Breast epithelium (tissue), 4 donors: ENCODE measurements around the gene C6orf141. TPM values are rescaled to one million over a fixed set of nuclear protein-coding genes. Genes with fewer than 3 reads are reported as not detected.

Experiments
- DNase-seq, 2 donors: peaks; one replicate each; pipeline ENCODE4 v3.0.0-alpha.2; 2019; ENCODE audit warnings: low spot score in 2 of 2
- H3K27ac ChIP-seq, 2 donors: fragments of 200-600 bp; sonication (generic) in 1 of 2; one replicate each; pipeline ENCODE4 v1.5.1; 2016 to 2019; ENCODE audit warnings: mild to moderate bottlenecking in 1 of 2
- H3K27me3 ChIP-seq, 2 donors: fragments of 200-600 bp; sonication (generic) in 1 of 2; one replicate each; pipeline versions ENCODE4 v1.5.1 to v1.6.0; 2017 to 2019; ENCODE audit warnings: control low read depth in 1 of 2, mild to moderate bottlenecking in 1 of 2
- H3K36me3 ChIP-seq: fragments of 200-600 bp; one replicate; pipeline ENCODE4 v1.5.1; 2019
- H3K4me1 ChIP-seq, 2 donors: fragments of 200-600 bp; sonication (generic); one replicate each; pipeline ENCODE4 v1.5.1; 2016 to 2019; ENCODE audit warnings: control low read depth in 1 of 2
- H3K4me3 ChIP-seq, 3 donors: fragments of 200-600 bp; sonication (generic); 1 replicate in 2 of 3; 2 replicates in 1 of 3; pipeline ENCODE4 v1.5.1; 2016 to 2019; ENCODE audit warnings: mild to moderate bottlenecking in 3 of 3, moderate library complexity in 2 of 3
- H3K9me3 ChIP-seq, 2 donors: fragments of 200-600 bp; sonication (generic) in 1 of 2; one replicate each; pipeline ENCODE4 v1.5.1; 2016 to 2019; ENCODE audit warnings: control low read depth in 1 of 2
- POLR2A ChIP-seq: fragments of 450-650 bp; IDR thresholded peaks from one replicate; pipeline ENCODE4 v1.6.1; 2016; ENCODE audit warnings: antibody characterized with exemption, mild to moderate bottlenecking, moderate library complexity
- POLR2AphosphoS5 ChIP-seq, 3 donors: sonication (generic); formaldehyde crosslinking; IDR thresholded peaks; one replicate each; pipeline ENCODE4 v1.6.1; 2017; ENCODE audit warnings: antibody characterized with exemption in 3 of 3
- intact Hi-C: fragments of 100-400 bp; cut with DNase I; formaldehyde crosslinking; loops from one replicate; pipeline ENCODE4 v1.15.1; 2023; ENCODE audit warnings: low total_unique reads
- total RNA-seq, 3 donors: library from RNA; depleted of rRNA; stranded (reverse); fragments of >200 nt; gene quantifications; one replicate each; pipeline ENCODE4 v1.1.0, GENCODE V29; 2016
- TF ChIP-seq, protein P1 (sequence below), 3 donors: fragments of 450-650 bp; IDR thresholded peaks; one replicate each; pipeline ENCODE4 v1.5.1; 2016 to 2017; ENCODE audit warnings: antibody characterized with exemption in 3 of 3, mild to moderate bottlenecking in 3 of 3, moderate library complexity in 3 of 3

C6orf141 gene
- total RNA-seq, 3 donors from 2014 or later: 6.1 to 25.9 (median 9.4) TPM

DNA sequence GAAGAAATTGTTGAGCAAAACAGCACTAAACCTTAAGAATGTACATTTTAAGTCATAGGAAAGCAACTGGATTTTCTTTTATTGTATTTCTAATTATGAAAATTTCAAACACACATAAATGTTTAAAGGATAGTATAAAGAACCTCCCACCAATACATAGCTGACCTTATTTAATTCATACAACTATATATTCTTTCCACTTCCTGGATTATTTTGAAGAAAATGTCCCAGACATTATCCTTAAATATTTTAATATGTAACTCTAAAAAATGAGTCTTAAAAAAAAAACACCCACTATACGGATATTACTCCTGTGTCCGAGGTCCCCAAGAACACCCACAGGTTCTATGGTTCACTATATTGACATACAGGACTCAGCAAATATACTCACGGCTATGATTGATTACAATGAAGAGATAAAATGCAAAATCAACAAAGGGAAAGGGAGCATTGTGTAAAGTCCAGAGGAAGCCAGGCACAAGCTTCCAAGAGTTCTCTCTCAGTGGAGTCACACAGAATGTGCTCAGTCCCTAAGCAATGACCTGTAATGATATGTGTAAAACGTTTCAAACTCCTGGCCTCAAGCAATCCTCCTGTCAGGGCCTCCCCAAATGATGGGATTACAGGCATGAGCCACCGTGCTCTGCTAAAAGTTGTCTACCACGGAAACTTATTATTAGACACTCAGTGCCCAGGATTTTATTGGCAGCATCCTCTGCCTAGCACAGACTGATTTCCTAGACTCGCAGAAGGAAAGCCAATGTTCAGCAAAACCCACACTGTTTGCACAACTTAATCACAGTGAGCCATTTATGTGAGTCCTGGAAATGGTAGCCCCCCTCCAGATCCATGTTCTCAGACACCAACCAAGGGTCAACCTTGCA, 27.5 kb upstream of the C6orf141 start:
- H3K4me3 ChIP-seq: no peak overlapping the region
- intact Hi-C loops: no loop called here
- no peaks in the 10 kb centered on the region for H3K4me1 ChIP-seq
- H3K27me3 ChIP-seq: no peaks in the 10 kb centered on the region
- H3K27ac ChIP-seq: no peak overlapping the region
- no peak for TF ChIP-seq POLR2AphosphoS5 (IDR thresholded peaks at IDR 0.05)
- no peak for TF ChIP-seq POLR2A
- TF ChIP-seq, protein P1, sequence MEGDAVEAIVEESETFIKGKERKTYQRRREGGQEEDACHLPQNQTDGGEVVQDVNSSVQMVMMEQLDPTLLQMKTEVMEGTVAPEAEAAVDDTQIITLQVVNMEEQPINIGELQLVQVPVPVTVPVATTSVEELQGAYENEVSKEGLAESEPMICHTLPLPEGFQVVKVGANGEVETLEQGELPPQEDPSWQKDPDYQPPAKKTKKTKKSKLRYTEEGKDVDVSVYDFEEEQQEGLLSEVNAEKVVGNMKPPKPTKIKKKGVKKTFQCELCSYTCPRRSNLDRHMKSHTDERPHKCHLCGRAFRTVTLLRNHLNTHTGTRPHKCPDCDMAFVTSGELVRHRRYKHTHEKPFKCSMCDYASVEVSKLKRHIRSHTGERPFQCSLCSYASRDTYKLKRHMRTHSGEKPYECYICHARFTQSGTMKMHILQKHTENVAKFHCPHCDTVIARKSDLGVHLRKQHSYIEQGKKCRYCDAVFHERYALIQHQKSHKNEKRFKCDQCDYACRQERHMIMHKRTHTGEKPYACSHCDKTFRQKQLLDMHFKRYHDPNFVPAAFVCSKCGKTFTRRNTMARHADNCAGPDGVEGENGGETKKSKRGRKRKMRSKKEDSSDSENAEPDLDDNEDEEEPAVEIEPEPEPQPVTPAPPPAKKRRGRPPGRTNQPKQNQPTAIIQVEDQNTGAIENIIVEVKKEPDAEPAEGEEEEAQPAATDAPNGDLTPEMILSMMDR (IDR thresholded peaks at IDR 0.05): no peak
- no peak for DNase-seq
- no peaks in the 10 kb centered on the region for H3K9me3 ChIP-seq
- H3K36me3 ChIP-seq: no peaks in the 10 kb centered on the region

DNA sequence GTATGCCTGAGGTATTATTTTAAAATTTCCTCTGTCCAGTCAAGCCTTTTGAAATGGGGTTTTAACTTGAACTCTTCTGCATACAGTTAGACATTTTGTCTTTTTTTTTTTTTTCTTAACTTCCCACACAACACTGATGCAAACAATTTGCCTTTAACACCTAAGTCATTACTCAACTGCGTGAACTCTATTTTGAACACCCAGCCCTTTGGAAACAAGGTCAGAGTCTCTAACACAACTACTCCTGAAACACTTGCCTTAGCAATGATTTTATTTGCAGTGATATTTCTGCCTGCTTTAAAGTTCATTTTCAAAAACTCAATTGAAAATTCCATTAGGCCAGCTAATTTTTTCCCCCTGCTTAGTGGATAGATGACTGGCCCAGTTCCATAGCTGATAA, 26.6 kb upstream of the C6orf141 start:
- TF ChIP-seq, protein P1 (IDR thresholded peaks at IDR 0.05): no peak
- no peak for TF ChIP-seq POLR2AphosphoS5 (IDR thresholded peaks at IDR 0.05)
- TF ChIP-seq POLR2A: no peak
- no peak overlapping the region for H3K27ac ChIP-seq
- no peak for DNase-seq
- no peak overlapping the region for H3K4me3 ChIP-seq
- H3K9me3 ChIP-seq: no peaks in the 10 kb centered on the region
- H3K4me1 ChIP-seq: no peaks in the 10 kb centered on the region
- no peaks in the 10 kb centered on the region for H3K27me3 ChIP-seq
- no peaks in the 10 kb centered on the region for H3K36me3 ChIP-seq
- intact Hi-C loops: no loop called here

DNA sequence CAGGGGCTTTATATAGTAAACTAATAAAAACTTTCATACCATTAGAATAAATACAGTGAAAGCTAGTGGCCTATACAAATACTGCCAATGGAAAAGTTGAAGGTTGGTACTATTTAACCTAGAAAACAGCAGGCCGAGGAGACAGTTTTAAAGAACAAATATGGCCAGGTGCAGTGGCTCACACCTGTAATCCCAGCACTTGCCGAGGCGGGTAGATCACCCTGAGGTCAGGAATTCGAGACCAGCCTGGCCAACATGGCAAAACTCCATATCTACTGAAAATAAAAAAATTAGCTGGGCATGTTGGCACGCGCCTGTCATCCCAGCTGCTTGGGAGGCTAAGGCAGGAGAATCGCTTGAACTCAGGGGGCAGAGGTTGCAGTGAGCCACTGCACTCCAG, 25.9 kb upstream of the C6orf141 start:
- H3K9me3 ChIP-seq: no peaks in the 10 kb centered on the region
- H3K4me1 ChIP-seq: no peaks in the 10 kb centered on the region
- no peak overlapping the region for H3K27ac ChIP-seq
- TF ChIP-seq, protein P1 (IDR thresholded peaks at IDR 0.05): no peak
- no peak for TF ChIP-seq POLR2A
- TF ChIP-seq POLR2AphosphoS5 (IDR thresholded peaks at IDR 0.05): no peak
- intact Hi-C loops: no loop called here
- DNase-seq: peak in 1 of 2 donors; percentile 20
- no peaks in the 10 kb centered on the region for H3K27me3 ChIP-seq
- no peaks in the 10 kb centered on the region for H3K36me3 ChIP-seq
- no peak overlapping the region for H3K4me3 ChIP-seq

DNA sequence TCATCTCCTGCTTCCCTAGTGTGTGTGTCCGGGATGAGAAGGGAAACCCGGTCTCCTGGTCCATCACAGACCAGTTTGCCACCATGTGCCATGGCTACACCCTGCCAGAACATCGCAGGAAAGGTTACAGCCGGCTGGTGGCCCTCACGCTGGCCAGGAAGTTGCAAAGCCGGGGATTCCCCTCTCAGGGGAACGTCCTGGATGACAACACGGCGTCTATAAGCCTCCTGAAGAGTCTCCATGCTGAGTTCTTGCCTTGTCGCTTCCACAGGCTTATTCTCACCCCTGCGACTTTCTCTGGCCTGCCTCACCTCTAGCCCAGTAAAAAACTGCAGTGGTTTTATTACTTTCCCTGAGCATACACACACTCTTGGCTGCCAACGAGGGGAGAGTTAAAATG, 23.9 kb upstream of the C6orf141 start:
- no peak for DNase-seq
- Histone ChIP-seq H3K4me1 (no peaks in the 10 kb centered on the region), H3K36me3 (no peaks in the 10 kb centered on the region), H3K4me3 (no peak overlapping the region), H3K27me3 (no peaks in the 10 kb centered on the region), H3K9me3 (no peaks in the 10 kb centered on the region), H3K27ac (no peak overlapping the region)
- TF ChIP-seq, protein P1 (IDR thresholded peaks at IDR 0.05): no peak
- no peak for TF ChIP-seq POLR2AphosphoS5 (IDR thresholded peaks at IDR 0.05)
- intact Hi-C loops: no loop called here

DNA sequence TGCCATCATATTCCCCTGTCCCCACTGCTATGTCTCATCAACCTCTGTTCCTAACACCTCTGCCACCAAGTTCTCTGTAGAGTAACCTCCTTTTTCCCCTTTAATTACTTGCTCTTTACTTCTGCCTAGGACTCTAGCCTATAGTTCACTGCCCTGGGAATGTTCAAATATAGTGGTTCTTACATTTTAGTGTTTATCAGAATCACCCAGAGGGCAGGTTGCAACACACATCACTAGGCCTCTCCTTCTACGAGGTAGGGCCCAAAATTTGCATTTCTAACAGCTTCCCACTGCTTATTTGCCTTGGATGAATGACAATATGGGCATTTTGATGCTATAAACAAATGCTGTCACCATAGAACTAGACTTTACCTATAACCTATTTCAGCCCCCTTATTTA, 23.1 kb upstream of the C6orf141 start:
- Histone ChIP-seq H3K27ac (no peak overlapping the region), H3K4me1 (no peaks in the 10 kb centered on the region), H3K36me3 (no peaks in the 10 kb centered on the region), H3K4me3 (no peak overlapping the region), H3K27me3 (no peaks in the 10 kb centered on the region), H3K9me3 (no peaks in the 10 kb centered on the region)
- intact Hi-C loops: no loop called here
- TF ChIP-seq, protein P1 (IDR thresholded peaks at IDR 0.05): no peak
- TF ChIP-seq POLR2AphosphoS5 (IDR thresholded peaks at IDR 0.05) (no peak), POLR2A (no peak)
- DNase-seq: no peak
